HCT116 (cell line): ENCODE results near the gene ACP7.
A peak's percentile ranks its signal among the peaks of the same experiment; 100 is the strongest.

Experiments used
- ATF3 ChIP-seq: IDR thresholded peaks from 2 replicates; pipeline ENCODE4 v1.6.1; 2012
- CTCF ChIP-seq, 3 experiments: fragments of 200-600 bp in 1 of 3; sonication (generic) in 1 of 3; IDR thresholded peaks in 2 of 3; conservative IDR thresholded peaks in 1 of 3; 2 replicates each; pipeline ENCODE4 v1.5.1; 2012 to 2017; ENCODE audit warnings: low read depth in 2 of 3, low read length in 2 of 3, antibody characterized with exemption in 1 of 3, borderline replicate concordance in 1 of 3, control low read depth in 1 of 3, mild to moderate bottlenecking in 1 of 3, mixed read lengths in 1 of 3, mixed run types in 1 of 3, moderate library complexity in 1 of 3; ENCODE audit not compliant: insufficient read depth in 1 of 3
- EZH2 ChIP-seq: fragments of 200-600 bp; sonication (generic); IDR thresholded peaks from 2 replicates; pipeline ENCODE4 v1.6.1; 2017; ENCODE audit warnings: antibody characterized with exemption, mixed run types
- MAX ChIP-seq: IDR thresholded peaks from 2 replicates; pipeline ENCODE4 v1.6.1; 2012
- POLR2A ChIP-seq: IDR thresholded peaks from 2 replicates; pipeline ENCODE4 v1.7.0; 2011; ENCODE audit warnings: borderline replicate concordance; ENCODE audit not compliant: insufficient read depth, insufficient read length; ENCODE audit errors: extremely low read depth
- RAD21 ChIP-seq: IDR thresholded peaks from 2 replicates; pipeline ENCODE4 v1.6.1; 2012; ENCODE audit warnings: low read depth, mild to moderate bottlenecking
- REST ChIP-seq: IDR thresholded peaks from 2 replicates; pipeline ENCODE4 v1.6.1; 2012; ENCODE audit warnings: low read depth
- SIN3A ChIP-seq: IDR thresholded peaks from 2 replicates; pipeline ENCODE4 v1.6.1; 2012; ENCODE audit warnings: low read depth
- SP1 ChIP-seq: IDR thresholded peaks from 2 replicates; pipeline ENCODE4 v1.6.1; 2012; ENCODE audit warnings: low read depth
- TCF7L2 ChIP-seq: IDR thresholded peaks from 2 replicates; pipeline ENCODE4 v1.7.0; 2011; ENCODE audit warnings: borderline replicate concordance, inconsistent platforms; ENCODE audit not compliant: insufficient read depth, insufficient read length; ENCODE audit errors: extremely low read depth
- YY1 ChIP-seq: IDR thresholded peaks from 2 replicates; pipeline ENCODE4 v1.6.1; 2011; ENCODE audit warnings: low read length, low read depth, moderate library complexity, mild to moderate bottlenecking; ENCODE audit not compliant: insufficient replicate concordance; ENCODE audit errors: extremely low read depth
- ZBTB33 ChIP-seq: IDR thresholded peaks from 2 replicates; pipeline ENCODE4 v1.6.1; 2011; ENCODE audit warnings: mild to moderate bottlenecking, low read length, moderate library complexity; ENCODE audit not compliant: insufficient replicate concordance; ENCODE audit errors: extremely low read depth
- ZNF274 ChIP-seq: fragments of 200-500 bp; sonication (Bioruptor generic); IDR thresholded peaks from 2 replicates; pipeline ENCODE4 v1.6.1; 2014; ENCODE audit warnings: mild to moderate bottlenecking, low read depth, low read length, inconsistent platforms

- TF ChIP-seq EZH2 = no peak
- no peak for TF ChIP-seq CTCF (IDR thresholded peaks at IDR 0.05 in 2 of 3, conservative IDR thresholded peaks at IDR 0.05 in 1 of 3; ENCODE audit: borderline replicate concordance in 1 of 3, insufficient read depth in 1 of 3, low read depth in 2 of 3, low read length in 2 of 3)
- TF ChIP-seq POLR2A = no peak
- no peak for TF ChIP-seq ATF3
- TF ChIP-seq ZBTB33 = no peak
- no peak for TF ChIP-seq YY1
- no peak for TF ChIP-seq ZNF274
- TF ChIP-seq SP1 = no peak
- TF ChIP-seq REST = no peak
- no peak for TF ChIP-seq SIN3A
- no peak for TF ChIP-seq TCF7L2
- peak; percentile 81 for TF ChIP-seq MAX
- no peak for TF ChIP-seq RAD21
Observed at GRCh38 chr19:39125199-39125553, 41.0 kb downstream of the ACP7 start.
